Trophoblast cell (in vitro differentiated cells and primary cell): ENCODE data around the gene CRLF3.

ENCODE experiments used
- DNase-seq, 2 donors: peaks; one replicate each; pipeline ENCODE4 v3.0.0-alpha.2; 2016
- H2AFZ ChIP-seq: 2 replicates; pipeline ENCODE4 v1.6.1; 2013; ENCODE audit warnings: low read length, moderate library complexity, mild to moderate bottlenecking; ENCODE audit not compliant: insufficient read depth, poor library complexity
- H2AK5ac ChIP-seq: 2 replicates; pipeline ENCODE4 v1.6.1; 2013; ENCODE audit warnings: mild to moderate bottlenecking, low read length
- H2BK120ac ChIP-seq: 2 replicates; pipeline ENCODE4 v1.6.1; 2013; ENCODE audit warnings: low read length, mild to moderate bottlenecking, moderate library complexity; ENCODE audit not compliant: insufficient read depth, poor library complexity
- H2BK12ac ChIP-seq: 2 replicates; pipeline ENCODE4 v1.6.1; 2013; ENCODE audit warnings: mild to moderate bottlenecking, low read length, moderate library complexity
- H2BK5ac ChIP-seq: 2 replicates; pipeline ENCODE4 v1.6.1; 2013; ENCODE audit warnings: low read length, low read depth, moderate library complexity, mild to moderate bottlenecking; ENCODE audit not compliant: poor library complexity
- H3K14ac ChIP-seq: 2 replicates; pipeline ENCODE4 v1.6.1; 2013; ENCODE audit warnings: mild to moderate bottlenecking, low read length
- H3K18ac ChIP-seq: 2 replicates; pipeline ENCODE4 v1.6.1; 2013; ENCODE audit warnings: mild to moderate bottlenecking, low read length
- H3K23ac ChIP-seq: 2 replicates; pipeline ENCODE4 v1.6.1; 2013; ENCODE audit warnings: low read length
- H3K27ac ChIP-seq: 2 replicates; pipeline ENCODE4 v1.5.1; 2013; ENCODE audit warnings: low read depth, mild to moderate bottlenecking, inconsistent platforms, low read length, moderate library complexity
- H3K27me3 ChIP-seq: 2 replicates; pipeline ENCODE4 v1.6.1; 2013; ENCODE audit warnings: inconsistent platforms, mild to moderate bottlenecking, low read length, moderate library complexity; ENCODE audit not compliant: insufficient read depth
- H3K36me3 ChIP-seq, 2 experiments: 1 replicate in 1 of 2; 2 replicates in 1 of 2; pipeline ENCODE4 v1.6.1; 2013; ENCODE audit warnings: low read length in 2 of 2, mild to moderate bottlenecking in 2 of 2, moderate library complexity in 1 of 2; ENCODE audit not compliant: insufficient read depth in 2 of 2, control insufficient read depth in 1 of 2
- H3K4ac ChIP-seq: 2 replicates; pipeline ENCODE4 v1.6.1; 2013; ENCODE audit warnings: low read depth, mild to moderate bottlenecking, low read length, moderate library complexity
- H3K4me1 ChIP-seq, 2 experiments: 1 replicate in 1 of 2; 2 replicates in 1 of 2; pipeline ENCODE4 v1.6.1; 2013; ENCODE audit warnings: low read length in 2 of 2, mild to moderate bottlenecking in 2 of 2, moderate library complexity in 1 of 2; ENCODE audit not compliant: insufficient read depth in 2 of 2, control insufficient read depth in 1 of 2
- H3K4me2 ChIP-seq: 2 replicates; pipeline ENCODE4 v1.6.1; 2013; ENCODE audit warnings: inconsistent platforms, mild to moderate bottlenecking, low read length, moderate library complexity
- H3K4me3 ChIP-seq: 2 replicates; pipeline ENCODE4 v1.5.1; 2013; ENCODE audit warnings: mild to moderate bottlenecking, low read depth, low read length, inconsistent platforms
- H3K79me1 ChIP-seq: one replicate; pipeline ENCODE4 v1.6.1; 2013; ENCODE audit warnings: low read length
- H3K79me2 ChIP-seq: 2 replicates; pipeline ENCODE4 v1.6.1; 2013; ENCODE audit warnings: low read length, mild to moderate bottlenecking; ENCODE audit not compliant: control insufficient read depth, insufficient read depth, poor library complexity
- H3K9ac ChIP-seq: 2 replicates; pipeline ENCODE4 v1.6.1; 2013; ENCODE audit warnings: mild to moderate bottlenecking, low read length
- H3K9me3 ChIP-seq: 2 replicates; pipeline ENCODE4 v1.6.1; 2013; ENCODE audit warnings: low read depth, mild to moderate bottlenecking, control low read depth, inconsistent platforms, low read length; ENCODE audit not compliant: insufficient read depth
- H4K12ac ChIP-seq: 2 replicates; pipeline ENCODE4 v1.6.1; 2013; ENCODE audit warnings: low read depth, mild to moderate bottlenecking, low read length, moderate library complexity
- H4K8ac ChIP-seq: 2 replicates; pipeline ENCODE4 v1.6.1; 2013; ENCODE audit warnings: low read depth, mild to moderate bottlenecking, low read length, moderate library complexity
- H4K91ac ChIP-seq: one replicate; pipeline ENCODE4 v1.6.1; 2013; ENCODE audit warnings: low read depth, mild to moderate bottlenecking, low read length, moderate library complexity
- WGBS: extraction: QIAGEN DNeasy Blood & Tissue Kit; methylation state at CpG from one replicate; pipeline ENCODE4 v1.1.7; 2013; ENCODE audit warnings: missing lambda C conversion rate; ENCODE audit not compliant: insufficient read length, insufficient coverage; ENCODE audit errors: extremely low coverage; 5-methylcytosine and 5-hydroxymethylcytosine counted together

CRLF3 gene

DNA sequence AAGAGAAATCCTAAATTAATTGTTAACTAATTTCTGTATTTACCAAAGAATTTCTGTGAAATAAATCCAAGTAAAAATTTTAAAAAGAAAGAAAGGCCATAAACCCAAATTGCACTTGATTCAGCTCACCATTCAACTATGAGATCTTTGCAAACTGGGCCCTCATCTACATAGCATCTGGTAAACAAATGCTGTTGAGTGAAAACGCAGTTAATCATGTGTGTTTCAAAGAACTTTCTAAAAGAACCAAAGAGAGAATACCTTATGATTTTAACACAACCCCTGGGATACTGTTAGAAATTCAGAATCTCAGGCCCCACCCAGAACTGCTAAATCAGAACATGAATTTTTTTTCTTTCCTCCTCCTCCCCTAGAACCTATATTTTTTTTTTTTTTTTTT is 16.6 kb downstream of the CRLF3 start:
- Histone ChIP-seq H3K4me1 (no peaks in the 10 kb centered on the region), H2AK5ac (no peak overlapping the region), H3K4me3 (no peak overlapping the region), H3K9ac (no peak overlapping the region), H2AFZ (no peak overlapping the region), H3K36me3 (peaks cover 13 to 16% of the 10 kb centered on the region in 2 experiments), H2BK120ac (no peak overlapping the region), H3K4ac (no peak overlapping the region), H3K4me2 (no peak overlapping the region), H4K12ac (no peak overlapping the region), H3K79me2 (peaks cover 2% of the 10 kb centered on the region), H4K91ac (no peak overlapping the region), H4K8ac (no peak overlapping the region), H3K27me3 (no peaks in the 10 kb centered on the region), H3K9me3 (no peaks in the 10 kb centered on the region), H2BK5ac (no peak overlapping the region), H3K23ac (no peak overlapping the region), H3K18ac (no peak overlapping the region), H3K79me1 (no peaks in the 10 kb centered on the region), H2BK12ac (no peak overlapping the region), H3K14ac (no peak overlapping the region), H3K27ac (no peak overlapping the region)
- no CpG with 5 or more reads among the region's 1 CpG for WGBS
- DNase-seq = no peak

DNA sequence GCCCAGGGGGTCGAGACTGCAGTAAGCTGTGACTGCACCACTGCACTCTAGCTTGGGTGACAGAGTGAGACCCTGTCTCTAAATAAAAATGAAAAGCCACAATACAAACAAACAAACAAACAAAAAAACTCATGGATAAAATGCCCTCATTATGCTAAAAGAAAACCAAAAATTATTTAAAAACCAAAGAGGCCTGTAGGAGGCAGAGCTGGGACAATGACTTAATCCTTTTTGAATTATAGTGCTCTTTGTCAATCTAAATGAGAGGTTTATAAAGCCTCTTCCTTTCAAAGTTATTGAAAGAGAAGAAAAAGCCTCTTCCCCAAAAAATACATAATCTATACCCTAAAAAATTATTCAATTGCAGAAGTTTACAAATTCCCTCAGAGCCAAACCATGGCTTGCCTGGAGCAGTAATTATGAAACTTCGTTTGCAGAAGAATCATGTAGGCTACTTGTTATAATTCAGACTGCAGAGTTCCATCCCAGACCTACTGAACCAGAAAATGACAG is 18.5 kb downstream of the CRLF3 start:
- no peak overlapping the region for H2AFZ ChIP-seq
- H2BK12ac ChIP-seq = no peak overlapping the region
- peaks cover 18 to 22% of the 10 kb centered on the region in 2 experiments for H3K36me3 ChIP-seq
- no peaks in the 10 kb centered on the region for H3K4me1 ChIP-seq
- DNase-seq = no peak
- H3K4me2 ChIP-seq = no peak overlapping the region
- no peak overlapping the region for H3K9ac ChIP-seq
- no peak overlapping the region for H2AK5ac ChIP-seq
- H4K91ac ChIP-seq = no peak overlapping the region
- H3K79me1 ChIP-seq = no peaks in the 10 kb centered on the region
- no peak overlapping the region for H2BK5ac ChIP-seq
- no peak overlapping the region for H4K8ac ChIP-seq
- no peaks in the 10 kb centered on the region for H3K27me3 ChIP-seq
- H3K27ac ChIP-seq = no peak overlapping the region
- H3K9me3 ChIP-seq = no peaks in the 10 kb centered on the region
- no peak overlapping the region for H3K18ac ChIP-seq
- no peak overlapping the region for H3K4me3 ChIP-seq
- no peak overlapping the region for H3K23ac ChIP-seq
- H2BK120ac ChIP-seq = no peak overlapping the region
- no CpG with 5 or more reads among the region's 2 CpGs for WGBS
- no peak overlapping the region for H4K12ac ChIP-seq
- no peak overlapping the region for H3K4ac ChIP-seq
- peaks cover 2% of the 10 kb centered on the region for H3K79me2 ChIP-seq
- no peak overlapping the region for H3K14ac ChIP-seq

DNA sequence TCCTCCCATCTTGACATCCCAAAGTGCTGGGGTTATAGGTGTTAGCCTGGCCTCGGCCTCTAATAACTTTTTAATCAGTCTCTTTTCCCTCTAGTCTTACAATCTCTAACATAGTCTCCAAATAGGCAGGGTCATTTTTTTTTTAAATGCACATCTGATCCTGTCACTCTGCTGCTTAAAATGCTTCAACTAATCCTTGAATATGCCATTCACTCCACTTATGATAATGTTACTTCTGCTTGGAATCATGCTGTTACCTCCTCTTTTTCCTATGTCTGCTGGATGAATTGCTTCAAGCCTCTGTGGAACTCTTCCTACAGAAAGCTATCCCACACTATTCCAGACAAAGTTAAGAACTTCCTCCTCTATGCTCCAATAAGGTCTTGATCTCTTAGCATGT is 22.8 kb downstream of the CRLF3 start:
- Histone ChIP-seq H2AK5ac (no peak overlapping the region), H3K23ac (no peak overlapping the region), H3K14ac (no peak overlapping the region), H2BK120ac (no peak overlapping the region), H3K4me2 (no peak overlapping the region), H3K4me1 (no peaks in the 10 kb centered on the region), H3K79me1 (no peaks in the 10 kb centered on the region), H3K27ac (no peak overlapping the region), H4K91ac (no peak overlapping the region), H4K8ac (no peak overlapping the region), H3K9me3 (no peaks in the 10 kb centered on the region), H2BK12ac (no peak overlapping the region), H2AFZ (no peak overlapping the region), H3K4ac (no peak overlapping the region), H4K12ac (no peak overlapping the region), H3K27me3 (no peaks in the 10 kb centered on the region), H3K4me3 (no peak overlapping the region), H3K9ac (no peak overlapping the region), H3K36me3 (peaks cover 28% of the 10 kb centered on the region in 2 experiments), H2BK5ac (no peak overlapping the region), H3K79me2 (peaks cover 1% of the 10 kb centered on the region), H3K18ac (no peak overlapping the region)
- no peak for DNase-seq
- WGBS = no CpG with 5 or more reads among the region's 1 CpG

DNA sequence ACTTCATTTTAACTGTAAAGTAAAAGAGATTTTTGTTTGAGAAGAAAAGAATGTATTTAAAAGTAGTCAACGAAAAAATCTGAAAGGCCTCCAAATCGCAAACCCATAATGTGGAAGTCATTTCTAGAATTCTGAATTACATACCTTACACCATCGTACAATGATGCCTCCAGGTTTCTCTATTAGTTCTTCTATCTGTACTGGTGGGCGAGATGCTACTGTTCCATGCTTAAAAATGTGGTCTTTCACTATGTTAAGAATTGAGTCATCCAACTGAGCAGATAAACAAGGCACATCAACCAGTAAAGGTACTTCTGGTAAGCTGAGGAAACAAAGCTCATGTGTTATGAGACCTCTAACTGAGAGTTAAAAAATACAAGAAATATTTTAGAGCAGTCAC is 28.5 kb downstream of the CRLF3 start:
- no peak overlapping the region for H4K91ac ChIP-seq
- no peak overlapping the region for H3K18ac ChIP-seq
- H3K36me3 ChIP-seq = peaks cover 30 to 38% of the 10 kb centered on the region in 2 experiments
- no peaks in the 10 kb centered on the region for H3K79me1 ChIP-seq
- no peaks in the 10 kb centered on the region for H3K4me1 ChIP-seq
- no peak overlapping the region for H3K4me3 ChIP-seq
- no peak overlapping the region for H3K23ac ChIP-seq
- H3K27me3 ChIP-seq = no peaks in the 10 kb centered on the region
- H3K79me2 ChIP-seq = no peaks in the 10 kb centered on the region
- H3K14ac ChIP-seq = no peak overlapping the region
- DNase-seq = no peak
- H3K4me2 ChIP-seq = no peak overlapping the region
- no peaks in the 10 kb centered on the region for H3K9me3 ChIP-seq
- no peak overlapping the region for H2AFZ ChIP-seq
- no peak overlapping the region for H2BK5ac ChIP-seq
- no peak overlapping the region for H2AK5ac ChIP-seq
- H4K8ac ChIP-seq = no peak overlapping the region
- WGBS = 100% methylated on average over 1 of the region's 4 CpGs
- no peak overlapping the region for H3K4ac ChIP-seq
- H4K12ac ChIP-seq = no peak overlapping the region
- no peak overlapping the region for H3K9ac ChIP-seq
- H3K27ac ChIP-seq = no peak overlapping the region
- H2BK12ac ChIP-seq = no peak overlapping the region
- H2BK120ac ChIP-seq = no peak overlapping the region
